HAP-1 (cell line): ENCODE measurements around the gene MORN4.

Experiments
- DNase-seq, 2 experiments: peaks; one replicate each; pipeline ENCODE4 v3.0.0-alpha.2; 2016 to 2020; ENCODE audit warnings: low spot score in 2 of 2
- H3K27me3 ChIP-seq: fragments of 250-450 bp; sonication (Bioruptor Pico); 2 replicates; pipeline ENCODE4 v1.5.1; 2020; ENCODE audit warnings: low read depth, mild to moderate bottlenecking, moderate library complexity
- H3K36me3 ChIP-seq: fragments of 250-450 bp; sonication (Bioruptor Pico); replicated peaks from 2 replicates; pipeline ENCODE4 v1.5.1; 2020; ENCODE audit warnings: mild to moderate bottlenecking
- H3K4me1 ChIP-seq: fragments of 250-450 bp; sonication (Bioruptor Pico); 2 replicates; pipeline ENCODE4 v1.5.1; 2020; ENCODE audit warnings: mild to moderate bottlenecking
- H3K4me3 ChIP-seq: fragments of 250-450 bp; sonication (Bioruptor Pico); 2 replicates; pipeline ENCODE4 v1.5.1; 2020; ENCODE audit warnings: mild to moderate bottlenecking, moderate library complexity
- H3K9me3 ChIP-seq: fragments of 250-450 bp; sonication (Bioruptor Pico); 2 replicates; pipeline ENCODE4 v1.5.1; 2020; ENCODE audit warnings: mild to moderate bottlenecking, moderate library complexity
- in situ Hi-C: fragments of 300-500 bp; cut with MboI; formaldehyde crosslinking; loops from 3 replicates; pipeline ENCODE4 v1.14.3; 2020; ENCODE audit warnings: low sequenced_read_pairs, inconsistent platforms, mixed read lengths

MORN4 gene

GRCh38 chr10:97570146-97570788, 63.0 kb downstream of the MORN4 start:
- Histone ChIP-seq H3K4me3 (no peak overlapping the region), H3K9me3 (no peaks in the 10 kb centered on the region), H3K27me3 (no peaks in the 10 kb centered on the region), H3K4me1 (no peaks in the 10 kb centered on the region), H3K36me3 (no peaks in the 10 kb centered on the region)
- in situ Hi-C loops, result no loop called here
- no peak for DNase-seq

GRCh38 chr10:97567891-97568290, 65.4 kb downstream of the MORN4 start:
- no peak for DNase-seq
- in situ Hi-C loops, result no loop called here
- Histone ChIP-seq H3K36me3 (no peaks in the 10 kb centered on the region), H3K27me3 (no peaks in the 10 kb centered on the region), H3K4me3 (no peak overlapping the region), H3K9me3 (no peaks in the 10 kb centered on the region), H3K4me1 (no peaks in the 10 kb centered on the region)

GRCh38 chr10:97566336-97566996, 66.8 kb downstream of the MORN4 start:
- in situ Hi-C loops, result no loop called here
- Histone ChIP-seq H3K4me1 (no peaks in the 10 kb centered on the region), H3K4me3 (no peak overlapping the region), H3K36me3 (no peaks in the 10 kb centered on the region), H3K9me3 (0 out of 2 replicates have a peak, but pooled peaks cover 2% of the 10 kb centered on the region), H3K27me3 (no peaks in the 10 kb centered on the region)
- no peak for DNase-seq

- DNase-seq, result no peak
- Histone ChIP-seq H3K27me3 (no peaks in the 10 kb centered on the region), H3K9me3 (0 out of 2 replicates have a peak, but pooled peaks cover 2% of the 10 kb centered on the region), H3K4me1 (no peaks in the 10 kb centered on the region), H3K36me3 (no peaks in the 10 kb centered on the region), H3K4me3 (no peak overlapping the region)
- in situ Hi-C loops, result no loop called here
Observed at GRCh38 chr10:97564776-97565175, 68.5 kb downstream of the MORN4 start.
